NCI-H748 (cell line): ENCODE results near the gene SMTN.

Experiments
- DNase-seq: peaks from one replicate; lab custom pipeline; 2025; ENCODE audit not compliant: unreplicated experiment; lab: John Stamatoyannopoulos, UW

SMTN gene

DNA sequence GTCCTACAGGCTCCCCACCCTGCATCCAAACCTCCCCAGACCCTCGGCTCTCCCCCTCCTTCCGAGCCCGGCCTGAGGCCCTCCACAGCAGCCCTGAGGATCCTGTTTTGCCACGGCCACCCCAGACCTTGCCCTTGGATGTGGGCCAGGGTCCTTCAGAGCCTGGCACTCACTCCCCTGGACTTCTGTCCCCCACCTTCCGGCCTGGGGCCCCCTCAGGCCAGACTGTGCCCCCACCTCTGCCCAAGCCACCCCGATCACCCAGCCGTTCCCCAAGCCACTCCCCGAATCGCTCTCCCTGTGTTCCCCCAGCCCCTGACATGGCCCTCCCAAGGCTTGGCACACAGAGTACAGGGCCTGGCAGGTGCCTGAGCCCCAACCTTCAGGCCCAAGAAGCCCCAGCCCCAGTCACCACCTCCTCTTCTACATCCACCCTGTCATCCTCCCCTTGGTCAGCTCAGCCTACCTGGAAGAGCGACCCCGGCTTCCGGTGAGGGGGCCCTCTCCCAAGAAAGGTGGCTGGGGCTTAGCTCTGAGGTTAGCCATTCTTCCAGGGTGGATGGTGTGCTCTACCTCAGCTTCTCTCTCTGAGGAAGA, 44.5 kb downstream of the SMTN start:
- no peak for DNase-seq

DNA sequence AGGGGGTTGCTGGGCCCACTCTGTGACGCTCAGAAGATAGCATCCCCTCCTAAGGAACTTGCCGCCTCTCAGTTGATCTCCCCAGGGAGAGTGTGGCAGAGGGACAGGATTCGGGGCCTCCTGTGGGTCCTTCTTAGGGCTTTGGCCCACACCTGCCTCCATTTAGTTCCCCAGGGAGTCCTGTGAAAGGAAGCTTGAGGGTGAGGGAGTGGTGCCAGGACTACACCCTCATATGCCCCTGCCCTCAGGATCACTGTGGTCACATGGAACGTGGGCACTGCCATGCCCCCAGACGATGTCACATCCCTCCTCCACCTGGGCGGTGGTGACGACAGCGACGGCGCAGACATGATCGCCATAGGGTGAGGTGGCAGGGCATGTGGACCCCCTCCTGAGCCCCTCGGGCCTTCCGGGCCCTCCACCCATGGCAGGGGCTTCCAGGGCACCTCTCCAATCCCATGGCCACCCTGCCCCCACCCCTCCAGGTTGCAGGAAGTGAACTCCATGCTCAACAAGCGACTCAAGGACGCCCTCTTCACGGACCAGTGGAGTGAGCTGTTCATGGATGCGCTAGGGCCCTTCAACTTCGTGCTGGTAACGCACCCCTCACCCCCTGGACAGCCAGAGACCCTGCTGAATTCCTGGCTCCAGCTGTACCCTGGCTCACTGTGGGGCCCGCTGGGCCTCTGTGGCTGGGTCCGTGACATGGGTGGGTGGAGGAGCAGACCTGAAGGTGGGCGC, 45.2 kb downstream of the SMTN start:
- DNase-seq, result no peak

DNA sequence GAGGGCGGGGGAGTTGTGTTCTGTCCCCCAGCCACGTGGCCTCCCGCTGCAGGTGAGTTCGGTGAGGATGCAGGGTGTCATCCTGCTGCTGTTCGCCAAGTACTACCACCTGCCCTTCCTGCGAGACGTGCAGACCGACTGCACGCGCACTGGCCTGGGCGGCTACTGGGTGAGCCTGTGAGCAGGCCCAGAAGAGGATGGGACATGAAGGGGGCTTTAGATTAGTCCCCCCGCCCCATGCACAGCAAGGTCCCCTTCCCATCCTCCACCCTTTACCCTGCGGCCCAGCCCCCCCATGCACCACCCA, 45.7 kb downstream of the SMTN start:
- DNase-seq, result no peak

DNA sequence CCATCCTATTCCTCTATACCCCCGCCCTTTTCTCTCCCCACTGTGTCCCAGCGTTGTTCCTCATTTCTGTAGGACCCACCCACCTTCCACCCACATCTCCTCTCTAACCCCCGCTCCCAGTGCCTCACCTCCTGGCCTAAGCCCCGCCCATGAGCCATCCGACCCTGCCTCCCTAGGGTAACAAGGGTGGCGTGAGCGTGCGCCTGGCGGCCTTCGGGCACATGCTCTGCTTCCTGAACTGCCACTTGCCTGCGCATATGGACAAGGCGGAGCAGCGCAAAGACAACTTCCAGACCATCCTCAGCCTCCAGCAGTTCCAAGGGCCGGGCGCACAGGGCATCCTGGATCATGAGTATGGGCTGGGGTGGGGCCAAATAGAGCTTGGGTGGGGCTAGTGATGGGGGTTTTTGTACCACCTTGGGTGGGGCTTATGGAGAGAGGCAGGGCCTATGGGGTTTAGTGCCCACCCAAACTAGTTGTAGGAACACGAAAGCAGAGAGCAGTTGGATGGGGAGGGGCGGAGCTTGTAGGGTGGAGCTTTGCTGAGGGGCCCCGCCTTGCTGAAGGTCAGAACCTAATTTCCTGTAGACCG, 46.2 kb downstream of the SMTN start:
- DNase-seq, result no peak

DNA sequence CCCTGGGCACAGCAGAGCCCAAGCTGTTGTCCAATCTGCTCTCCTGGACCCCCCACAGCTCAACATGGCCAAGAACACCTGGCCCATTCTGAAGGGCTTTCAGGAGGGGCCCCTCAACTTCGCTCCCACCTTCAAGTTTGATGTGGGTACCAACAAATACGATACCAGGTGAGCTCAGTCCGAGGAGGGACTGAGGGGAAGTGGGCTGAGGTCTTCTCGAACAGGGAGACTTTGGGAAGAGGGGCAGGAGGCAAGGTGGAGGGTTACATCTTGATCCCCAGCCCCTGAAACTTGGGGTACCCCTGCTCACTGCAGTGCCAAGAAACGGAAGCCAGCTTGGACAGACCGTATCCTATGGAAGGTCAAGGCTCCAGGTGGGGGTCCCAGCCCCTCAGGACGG, 47.0 kb downstream of the SMTN start:
- no peak for DNase-seq

DNA sequence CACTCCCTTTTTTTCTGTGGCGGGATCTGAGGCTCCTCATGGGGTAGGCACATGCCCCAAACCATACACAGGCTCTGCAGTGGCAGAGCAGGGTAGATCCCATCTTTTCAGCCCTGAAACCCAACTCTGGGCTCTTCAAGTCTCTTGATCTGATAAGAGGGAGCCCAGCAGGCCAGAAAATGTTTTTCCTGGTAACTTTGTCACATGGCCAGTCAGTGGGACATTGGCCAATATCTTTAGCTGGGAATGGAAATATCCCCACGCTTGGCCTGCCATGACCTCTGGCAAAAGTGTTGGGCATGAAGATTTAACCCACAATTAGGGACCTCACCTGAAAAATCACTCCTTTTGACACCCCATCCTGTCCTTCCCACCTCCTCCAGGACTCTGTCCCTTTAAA, 49.8 kb downstream of the SMTN start:
- no peak for DNase-seq

DNA sequence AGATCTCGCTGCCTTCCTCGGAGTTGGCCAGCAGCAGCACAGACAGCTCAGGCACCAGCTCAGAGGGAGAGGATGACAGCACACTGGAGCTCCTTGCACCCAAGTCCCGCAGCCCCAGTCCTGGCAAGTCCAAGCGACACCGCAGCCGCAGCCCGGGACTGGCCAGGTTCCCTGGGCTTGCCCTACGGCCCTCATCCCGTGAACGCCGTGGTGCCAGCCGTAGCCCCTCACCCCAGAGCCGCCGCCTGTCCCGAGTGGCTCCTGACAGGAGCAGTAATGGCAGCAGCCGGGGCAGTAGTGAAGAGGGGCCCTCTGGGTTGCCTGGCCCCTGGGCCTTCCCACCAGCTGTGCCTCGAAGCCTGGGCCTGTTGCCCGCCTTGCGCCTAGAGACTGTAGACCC, 52.8 kb downstream of the SMTN start:
- DNase-seq, result no peak

DNA sequence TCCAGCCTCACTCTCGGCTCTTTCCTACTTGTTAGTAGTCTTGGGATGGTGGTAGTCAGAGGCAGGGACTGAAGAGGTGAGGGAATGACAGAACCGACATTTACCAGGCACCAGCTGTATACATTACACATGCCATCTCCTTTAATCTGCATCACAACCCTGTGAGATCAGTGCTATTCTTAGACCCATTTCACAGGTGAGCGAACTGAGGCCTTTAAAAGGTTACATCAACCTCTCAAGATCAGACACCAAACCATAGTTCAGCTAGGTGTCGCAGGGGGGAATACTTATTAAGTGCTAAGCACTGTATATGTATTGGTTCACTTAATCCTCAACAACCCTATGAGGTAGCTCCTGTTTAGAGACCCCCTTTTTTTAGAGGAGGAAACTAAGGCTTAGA, 53.6 kb downstream of the SMTN start:
- no peak for DNase-seq

DNA sequence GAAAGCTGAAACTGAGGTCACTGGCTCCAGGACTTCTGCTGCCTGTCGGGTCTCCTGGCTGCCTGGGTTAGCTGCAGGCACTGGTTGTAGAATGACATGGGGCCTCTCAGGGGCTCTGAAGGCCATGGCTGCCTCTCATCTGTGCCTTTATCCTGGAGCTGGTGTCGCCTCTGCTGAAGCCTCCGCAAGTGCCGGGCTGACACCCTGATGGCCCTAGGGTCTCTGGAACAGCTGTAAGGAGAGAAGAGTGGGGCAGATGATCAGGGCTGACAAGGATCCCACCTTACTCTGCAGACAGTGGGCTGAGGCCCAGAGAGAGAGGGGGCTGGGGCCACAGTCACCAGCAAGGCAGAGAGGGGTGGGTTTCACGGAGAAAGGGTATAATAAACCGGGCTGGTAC, 54.6 kb downstream of the SMTN start:
- DNase-seq, result no peak

DNA sequence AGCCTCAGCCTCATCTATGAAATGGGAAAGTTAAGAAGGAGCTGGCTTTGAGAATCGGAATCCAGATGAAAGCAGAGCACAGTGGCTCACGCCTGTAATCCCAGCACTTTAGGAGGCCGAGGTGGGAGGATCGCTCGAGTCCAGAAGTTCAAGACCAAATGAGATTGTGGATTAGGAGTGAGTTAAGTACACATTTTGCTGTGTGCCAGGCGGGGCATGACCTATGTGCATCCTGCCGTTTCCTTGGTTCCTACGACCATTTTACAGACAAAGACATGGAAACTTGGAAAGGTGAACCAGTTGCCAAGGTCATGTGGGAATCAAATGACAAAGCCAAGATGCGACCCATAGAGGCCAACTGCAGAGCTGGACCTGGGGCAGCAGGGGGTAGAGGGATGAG, 55.0 kb downstream of the SMTN start:
- DNase-seq, result no peak

DNA sequence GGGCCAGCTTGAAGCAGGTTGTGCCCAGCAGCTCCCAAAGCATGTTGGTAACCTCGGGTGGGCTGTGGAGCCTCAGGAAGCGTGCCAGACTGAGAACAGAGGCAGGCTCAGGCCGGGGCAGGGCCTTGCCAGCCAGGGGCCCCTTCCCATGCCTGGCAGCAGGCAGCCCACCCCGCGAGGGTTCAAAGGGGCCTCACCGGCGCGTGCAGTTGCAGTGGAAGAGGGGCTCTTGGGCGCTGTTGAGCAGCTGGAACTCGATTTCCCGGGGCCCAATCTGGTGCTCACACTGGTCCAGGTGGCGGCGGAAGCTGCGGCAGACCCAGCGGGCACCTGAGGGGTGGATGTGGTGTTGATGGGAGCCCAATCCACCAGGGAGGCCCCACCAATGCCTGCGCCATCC, 55.6 kb downstream of the SMTN start:
- DNase-seq, result no peak

DNA sequence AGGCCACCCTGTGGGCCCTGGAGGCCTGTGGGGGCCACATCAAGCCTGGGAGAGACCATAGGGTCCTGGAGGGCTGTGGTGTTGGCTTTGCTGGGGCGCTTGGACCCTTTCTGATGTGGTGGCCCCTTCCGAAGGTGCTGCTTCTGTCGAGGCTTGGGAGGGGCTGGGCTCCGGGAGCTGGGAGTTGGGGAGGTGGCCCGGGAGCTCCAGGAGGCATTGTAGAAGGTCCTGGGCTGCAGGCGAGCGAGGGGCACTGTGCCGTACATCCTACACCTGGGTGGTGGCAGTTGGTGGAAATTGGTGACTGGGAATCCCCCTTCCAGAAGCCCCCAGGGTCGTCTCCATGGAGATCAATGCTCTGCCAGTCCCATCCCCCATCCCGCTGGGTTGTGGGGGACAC, 56.6 kb downstream of the SMTN start:
- DNase-seq, result no peak

DNA sequence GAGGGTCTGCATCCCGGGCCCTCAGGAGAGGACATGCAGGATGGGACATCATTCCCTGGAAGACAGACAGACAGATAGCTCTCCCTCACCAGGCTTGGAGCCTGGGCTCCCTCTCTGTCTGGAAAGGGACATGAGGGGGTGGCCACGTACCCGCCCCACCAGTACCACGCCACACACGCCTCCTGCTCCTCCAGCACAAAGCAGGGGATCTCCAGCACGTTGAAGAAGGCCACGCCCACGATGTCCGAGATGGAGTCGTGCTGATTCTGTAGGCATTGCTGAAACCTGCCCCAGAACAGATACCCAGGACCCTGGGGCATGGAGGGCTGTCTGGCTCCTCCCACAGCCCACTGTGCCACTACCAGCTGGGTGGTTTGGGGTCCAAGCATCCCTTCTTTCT, 57.0 kb downstream of the SMTN start:
- DNase-seq, result no peak

DNA sequence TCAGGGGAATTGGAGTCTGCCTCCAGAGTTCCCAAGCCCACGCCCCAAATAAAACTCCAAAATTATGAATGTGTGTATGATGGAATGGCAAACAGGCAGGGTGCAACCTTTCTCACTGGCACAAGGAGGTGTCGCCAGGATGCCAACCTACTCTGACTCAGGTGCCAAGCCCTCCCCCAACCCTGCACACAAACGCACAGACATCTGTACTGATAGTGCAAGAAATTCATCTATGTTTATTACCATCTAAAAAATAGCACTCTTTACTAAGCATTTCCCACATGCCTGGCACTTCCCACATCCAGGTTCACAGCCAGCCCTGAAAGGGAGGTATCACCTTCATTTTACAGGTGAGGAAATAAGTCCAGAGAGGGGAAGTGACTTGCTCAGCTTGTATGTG, 57.9 kb downstream of the SMTN start:
- no peak for DNase-seq

DNA sequence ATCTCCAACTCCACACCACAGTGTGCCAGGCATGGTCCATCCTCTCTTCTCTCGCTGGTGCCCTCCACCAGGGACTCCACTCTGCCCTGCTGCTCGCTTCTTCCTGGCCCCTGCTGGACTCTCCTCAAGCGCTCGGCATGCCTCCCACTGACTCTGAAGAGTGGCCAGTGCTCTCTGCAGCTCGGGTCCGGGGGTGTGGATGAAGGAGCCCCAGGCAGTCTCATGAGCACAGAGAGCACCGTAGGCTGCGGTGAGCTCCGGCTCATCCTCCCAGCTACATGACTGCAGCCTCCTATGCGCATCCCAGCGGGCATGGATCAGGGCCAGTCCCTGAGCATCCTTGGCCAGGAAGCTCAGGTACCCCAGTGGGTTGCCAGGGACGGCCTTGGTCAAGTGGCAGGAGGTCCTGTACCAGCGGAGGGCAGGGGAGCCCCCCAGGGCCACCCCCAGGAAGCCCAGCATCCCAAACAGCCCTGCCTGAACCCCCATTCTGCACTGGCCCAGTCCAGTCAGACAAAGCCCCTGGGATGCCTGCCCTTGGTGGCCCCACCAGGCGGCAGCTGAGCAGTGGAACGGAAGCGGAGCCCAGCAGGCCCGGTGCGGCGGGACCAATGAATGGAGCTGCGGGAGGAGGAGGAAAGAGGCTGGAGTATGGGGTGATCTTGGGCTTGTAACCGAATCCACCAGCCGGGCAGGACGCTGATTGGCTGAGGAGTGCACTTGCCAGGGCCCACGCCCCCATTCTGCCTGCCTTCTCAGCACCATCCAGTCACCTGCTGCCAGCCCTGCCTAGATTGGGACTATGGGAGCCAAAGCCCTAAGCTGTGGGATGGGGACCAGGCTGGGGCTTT, 59.0 kb downstream of the SMTN start, which contains the start of gene PLA2G3:
TSS of gene PLA2G3 (minus strand) at position 643 of the 851 bp plus-strand sequence. CDS start at position 489, 154 bp downstream.
- peak; percentile 90 for DNase-seq

DNA sequence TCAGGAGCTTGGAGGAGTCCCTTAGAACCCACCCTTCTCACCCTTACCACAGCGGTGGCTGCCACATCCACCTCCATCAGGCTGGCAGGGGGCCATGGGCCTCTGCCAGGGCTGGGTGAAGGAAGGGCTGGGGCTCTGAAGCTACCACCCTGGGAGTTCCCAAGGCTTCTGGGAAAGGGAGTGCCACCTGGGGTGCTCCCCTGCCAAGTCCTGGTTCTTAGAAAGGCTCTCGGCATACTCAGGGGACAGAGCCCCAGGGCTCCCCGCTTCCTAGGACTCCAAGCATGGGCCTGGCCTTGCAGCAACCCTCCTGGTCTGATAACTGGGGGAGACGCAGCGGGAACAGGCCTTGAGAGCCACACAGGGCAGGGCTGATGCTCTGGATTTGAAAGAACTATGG, 59.6 kb downstream of the SMTN start:
- no peak for DNase-seq

DNA sequence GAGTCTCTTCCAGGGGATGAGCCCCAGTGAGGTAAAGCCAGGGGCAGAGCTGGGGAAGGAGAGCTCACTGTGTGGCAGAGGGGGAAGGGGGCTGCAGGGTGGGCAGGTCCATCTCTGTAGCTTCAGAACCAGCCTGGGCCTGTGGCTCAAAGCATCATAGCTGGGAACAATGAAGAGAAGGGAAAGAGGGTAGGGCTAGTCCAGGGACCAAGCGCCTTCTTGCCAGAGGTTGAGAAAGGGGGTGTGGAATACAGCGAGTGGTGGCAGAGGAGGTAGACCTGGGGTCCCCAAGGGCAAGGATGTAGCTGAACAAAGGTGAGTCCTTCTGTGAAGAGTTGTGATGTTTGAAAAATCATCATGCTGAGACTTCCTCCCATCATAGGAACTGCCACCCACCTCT, 60.4 kb downstream of the SMTN start:
- no peak for DNase-seq

DNA sequence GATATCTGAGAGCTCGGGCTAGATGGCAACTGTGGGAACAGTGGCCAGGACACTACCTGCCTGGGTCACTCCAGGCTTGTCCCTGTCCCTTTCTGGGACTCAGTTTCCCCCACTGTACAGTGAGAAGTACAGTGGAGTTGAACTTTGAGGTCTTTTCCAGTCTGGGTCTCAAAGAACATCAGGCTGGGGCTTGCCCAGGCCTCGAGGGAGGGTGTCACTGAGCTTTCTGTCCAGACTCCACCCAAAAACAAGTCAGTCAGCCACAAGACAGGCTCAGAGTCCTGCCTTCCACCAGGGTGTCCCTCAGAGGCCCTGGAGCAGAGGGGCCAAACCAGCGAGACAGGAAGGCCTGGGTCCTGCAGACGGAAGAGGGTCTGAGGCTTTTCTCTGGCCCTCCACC, 61.2 kb downstream of the SMTN start:
- DNase-seq, result no peak

DNA sequence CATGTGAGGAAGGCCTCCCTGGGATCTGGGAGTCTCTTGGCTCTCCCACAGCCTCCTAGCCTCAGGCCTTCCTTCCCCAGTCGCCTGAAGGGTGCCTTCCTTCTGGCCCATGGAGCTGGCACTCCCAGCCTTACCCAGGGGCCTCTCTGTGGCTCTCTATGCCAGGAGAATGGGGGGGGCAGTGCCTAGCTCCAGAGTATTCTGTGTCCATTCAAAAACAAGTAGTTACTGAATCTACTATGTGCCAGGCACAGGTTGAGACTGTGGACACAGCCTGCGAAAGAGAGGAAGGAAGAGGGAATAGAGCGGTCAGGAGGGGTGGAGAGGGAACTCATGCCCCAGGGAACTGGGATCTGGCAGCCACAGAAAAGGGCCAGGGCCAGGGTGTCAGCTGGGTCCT, 61.9 kb downstream of the SMTN start:
- no peak for DNase-seq

DNA sequence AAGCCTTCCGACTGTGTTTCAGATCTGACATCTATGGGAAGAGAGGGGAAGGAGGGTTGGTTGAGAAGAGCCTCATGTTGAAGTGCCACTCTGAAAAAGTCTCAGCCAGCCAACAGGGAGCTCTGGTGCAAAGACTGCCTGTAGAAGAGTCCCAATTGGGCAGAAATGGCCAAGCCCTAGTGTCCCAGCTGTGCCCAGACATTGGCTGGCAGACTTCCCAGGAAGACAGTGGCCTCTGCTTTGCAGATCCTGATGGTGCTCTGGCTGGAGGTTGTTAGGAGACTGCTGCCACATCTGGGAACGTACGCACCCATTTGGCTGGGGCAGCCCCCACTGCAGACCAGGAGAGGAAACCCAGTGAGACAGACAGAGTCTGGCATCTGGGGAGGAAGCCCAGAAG, 62.4 kb downstream of the SMTN start:
- no peak for DNase-seq

DNA sequence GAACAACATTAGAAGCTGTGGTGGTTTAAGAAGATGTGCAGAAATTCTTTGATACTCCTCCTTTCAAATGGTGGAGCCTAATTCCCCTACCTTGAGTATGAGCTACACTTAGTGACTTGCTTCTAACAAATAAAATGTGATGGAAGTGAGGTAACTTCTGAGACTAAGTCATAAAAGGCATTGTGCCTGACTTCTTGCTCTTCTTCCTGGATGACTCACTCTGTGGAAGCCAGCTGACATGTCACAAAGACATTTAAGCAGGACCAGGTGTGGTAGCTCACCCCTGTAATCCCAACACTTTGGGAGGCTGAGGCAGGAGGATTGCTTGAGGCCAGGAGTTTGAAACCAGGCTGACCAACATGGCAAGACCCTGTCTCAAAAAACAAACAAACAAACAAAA, 63.1 kb downstream of the SMTN start:
- no peak for DNase-seq

DNA sequence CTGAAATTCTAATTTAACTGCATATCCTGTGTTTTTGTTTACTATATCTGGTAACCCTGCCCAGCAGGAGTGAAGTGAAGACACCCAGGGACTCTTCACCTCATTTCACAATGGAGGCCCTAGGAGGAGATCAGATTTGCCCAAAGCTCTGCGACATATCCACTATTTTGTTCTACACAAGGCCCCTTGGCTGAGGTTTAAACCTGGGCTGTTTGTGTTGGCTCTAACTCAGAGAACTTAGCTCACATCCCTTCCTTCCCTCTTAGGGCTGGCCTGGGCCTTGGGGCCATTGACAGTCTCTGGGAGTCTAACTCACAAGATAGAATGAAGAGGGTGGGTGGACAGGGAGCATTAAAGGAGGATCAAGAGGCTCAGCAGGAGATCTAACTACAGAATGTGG, 67.4 kb downstream of the SMTN start:
- DNase-seq, result no peak
